Kidney glomerular epithelial cell (primary cell): ENCODE data around the gene PDE4D.
"Not testable (repeated sequence)": the region's sequence is repeated elsewhere in the genome, so short reads cannot be mapped to it uniquely, and the experiment has no call there.

ENCODE experiments used
- DNase-seq: peaks from one replicate; lab custom pipeline; 2025; lab: John Stamatoyannopoulos, UW

PDE4D gene

GRCh38 chr5:59066367-59067163, 827.0 kb downstream of the PDE4D start:
- DNase-seq, result no peak

GRCh38 chr5:59065554-59065953, 828.0 kb downstream of the PDE4D start:
- DNase-seq, result no peak

- DNase-seq, result no peak
Measured at GRCh38 chr5:59064293-59064692, 829.2 kb downstream of the PDE4D start.

GRCh38 chr5:59062986-59063683, 830.4 kb downstream of the PDE4D start:
- no peak for DNase-seq

- no peak for DNase-seq
Measured at GRCh38 chr5:59061377-59061776, 832.1 kb downstream of the PDE4D start.

GRCh38 chr5:59058969-59059687, 834.4 kb downstream of the PDE4D start:
- no peak for DNase-seq

GRCh38 chr5:59058237-59058636, 835.3 kb downstream of the PDE4D start:
- DNase-seq, result no peak

- not testable (repeated sequence) for DNase-seq
Measured at GRCh38 chr5:59056599-59056998, 836.9 kb downstream of the PDE4D start.

- no peak for DNase-seq
Measured at GRCh38 chr5:59055745-59056448, 837.6 kb downstream of the PDE4D start.

GRCh38 chr5:59054963-59055528, 838.5 kb downstream of the PDE4D start:
- no peak for DNase-seq

- no peak for DNase-seq
Measured at GRCh38 chr5:59051951-59052350, 841.6 kb downstream of the PDE4D start.

- no peak for DNase-seq
Measured at GRCh38 chr5:59049095-59049494, 844.4 kb downstream of the PDE4D start.

- DNase-seq, result peak; percentile 14
Measured at GRCh38 chr5:59042201-59043055, 851.1 kb downstream of the PDE4D start.

GRCh38 chr5:59041355-59041754, 852.2 kb downstream of the PDE4D start:
- DNase-seq, result no peak

GRCh38 chr5:59040804-59041201, 852.7 kb downstream of the PDE4D start:
- no peak for DNase-seq

GRCh38 chr5:59040024-59040803, 853.3 kb downstream of the PDE4D start:
- no peak for DNase-seq

- peak; percentile 40 for DNase-seq
Measured at GRCh38 chr5:59039296-59040023, 854.1 kb downstream of the PDE4D start.

GRCh38 chr5:59038798-59039295, 854.7 kb downstream of the PDE4D start:
- DNase-seq, result peak; percentile 33
